ENCODE results near the gene LAMB4.

DNA sequence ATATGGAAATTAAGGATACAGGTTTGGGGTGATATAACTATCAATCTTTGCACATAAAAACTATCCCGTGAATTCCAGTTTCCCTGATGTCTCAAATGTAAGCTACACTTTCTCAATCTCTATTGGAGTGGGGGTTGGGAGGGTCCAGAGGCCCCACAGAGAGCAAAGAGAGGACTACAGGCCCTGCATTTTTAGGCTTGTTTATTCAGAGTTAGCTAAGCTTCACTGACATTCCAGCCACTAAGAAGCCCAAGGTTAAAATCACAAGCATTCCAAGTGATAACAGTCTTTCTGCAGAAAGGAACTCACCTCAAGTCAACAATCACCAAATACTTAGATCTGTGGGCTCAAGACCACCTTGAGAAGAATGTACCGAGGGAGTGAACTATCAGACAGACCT is 95.6 kb downstream of the LAMB4 start:
- TF ChIP-seq CTCF (IDR thresholded peaks at IDR 0.05; ENCODE audit: low read length) (no peak), EZH2phosphoT487 (IDR thresholded peaks at IDR 0.05; ENCODE audit: low read length) (no peak)
